H9 (cell line): ENCODE measurements around the gene C17orf58. TPM values are rescaled to one million over a fixed set of nuclear protein-coding genes. Genes with fewer than 3 reads are reported as not detected.
"Not testable (repeated sequence)": the region's sequence is repeated elsewhere in the genome, so short reads cannot be mapped to it uniquely, and the experiment has no call there.

Source experiments
- DNase-seq: peaks from one replicate; pipeline ENCODE4 v3.0.0-alpha.2; 2017
- H2AFZ ChIP-seq: one replicate; pipeline ENCODE4 v1.6.1; 2013; ENCODE audit warnings: mild to moderate bottlenecking, low read length, control low read depth, moderate library complexity
- H2AK5ac ChIP-seq: 2 replicates; pipeline ENCODE4 v1.6.1; 2013; ENCODE audit warnings: low read length, control low read depth, mixed read lengths; ENCODE audit not compliant: insufficient read length
- H2BK120ac ChIP-seq: one replicate; pipeline ENCODE4 v1.6.1; 2013; ENCODE audit warnings: low read depth, mild to moderate bottlenecking, low read length, control low read depth, inconsistent platforms; ENCODE audit not compliant: poor library complexity, severe bottlenecking
- H2BK12ac ChIP-seq: 2 replicates; pipeline ENCODE4 v1.6.1; 2013; ENCODE audit warnings: low read length, control low read depth, mixed read lengths, low read depth; ENCODE audit not compliant: insufficient read length
- H2BK15ac ChIP-seq: 2 replicates; pipeline ENCODE4 v1.6.1; 2013; ENCODE audit warnings: low read depth, low read length, control low read depth
- H2BK20ac ChIP-seq: one replicate; pipeline ENCODE4 v1.6.1; 2013; ENCODE audit warnings: low read depth, mild to moderate bottlenecking, low read length, control low read depth, inconsistent platforms; ENCODE audit not compliant: poor library complexity, severe bottlenecking
- H2BK5ac ChIP-seq: 2 replicates; pipeline ENCODE4 v1.6.1; 2013; ENCODE audit warnings: low read length, control low read depth, mixed read lengths; ENCODE audit not compliant: insufficient read length
- H3K14ac ChIP-seq: 2 replicates; pipeline ENCODE4 v1.6.1; 2013; ENCODE audit warnings: low read length, control low read depth; ENCODE audit not compliant: insufficient read depth
- H3K18ac ChIP-seq: 2 replicates; pipeline ENCODE4 v1.6.1; 2013; ENCODE audit warnings: low read depth, mild to moderate bottlenecking, mixed read lengths, low read length, control low read depth; ENCODE audit not compliant: insufficient read length
- H3K23ac ChIP-seq: 2 replicates; pipeline ENCODE4 v1.6.1; 2013; ENCODE audit warnings: low read length, control low read depth, mixed read lengths, low read depth; ENCODE audit not compliant: insufficient read length
- H3K23me2 ChIP-seq: 2 replicates; pipeline ENCODE4 v1.6.1; 2013; ENCODE audit warnings: low read depth, mild to moderate bottlenecking, mixed read lengths, low read length, control low read depth; ENCODE audit not compliant: insufficient read length, poor library complexity, severe bottlenecking
- H3K27ac ChIP-seq: 2 replicates; pipeline ENCODE4 v1.5.1; 2013; ENCODE audit warnings: low read length, control low read depth, mixed read lengths, low read depth; ENCODE audit not compliant: insufficient read length
- H3K27me3 ChIP-seq: 2 replicates; pipeline ENCODE4 v1.6.1; 2013; ENCODE audit warnings: low read length, control low read depth, inconsistent platforms; ENCODE audit not compliant: insufficient read depth
- H3K4ac ChIP-seq: 2 replicates; pipeline ENCODE4 v1.6.1; 2013; ENCODE audit warnings: low read depth, mild to moderate bottlenecking, control low read depth, inconsistent platforms, low read length, moderate library complexity
- H3K4me1 ChIP-seq: 2 replicates; pipeline ENCODE4 v1.6.1; 2013; ENCODE audit warnings: low read length, control low read depth, inconsistent platforms; ENCODE audit not compliant: insufficient read depth
- H3K4me2 ChIP-seq: 2 replicates; pipeline ENCODE4 v1.6.1; 2013; ENCODE audit warnings: low read length, control low read depth, mixed read lengths; ENCODE audit not compliant: insufficient read length, insufficient read depth
- H3K56ac ChIP-seq: 2 replicates; pipeline ENCODE4 v1.6.1; 2013; ENCODE audit warnings: low read depth, mild to moderate bottlenecking, mixed read lengths, low read length, control low read depth; ENCODE audit not compliant: insufficient read length
- H3K79me1 ChIP-seq: 2 replicates; pipeline ENCODE4 v1.6.1; 2013; ENCODE audit warnings: low read depth, mild to moderate bottlenecking, moderate library complexity, low read length, control low read depth, inconsistent platforms; ENCODE audit not compliant: insufficient read depth, poor library complexity, severe bottlenecking
- H3K79me2 ChIP-seq: 2 replicates; pipeline ENCODE4 v1.6.1; 2013; ENCODE audit warnings: low read length, control low read depth, inconsistent platforms; ENCODE audit not compliant: insufficient read depth
- H3K9ac ChIP-seq: 2 replicates; pipeline ENCODE4 v1.6.1; 2013; ENCODE audit warnings: low read length, control low read depth, mixed read lengths; ENCODE audit not compliant: insufficient read length; ENCODE audit errors: extremely low read depth
- H3K9me3 ChIP-seq: one replicate; pipeline ENCODE4 v1.6.1; 2013; ENCODE audit warnings: low read depth, low read length, inconsistent platforms; ENCODE audit not compliant: control insufficient read depth
- H3T11ph ChIP-seq: one replicate; pipeline ENCODE4 v1.6.1; 2013; ENCODE audit warnings: mild to moderate bottlenecking, low read length, control low read depth, inconsistent platforms
- H4K20me1 ChIP-seq: one replicate; pipeline ENCODE4 v1.6.1; 2013; ENCODE audit not compliant: control insufficient read depth, insufficient read length, insufficient read depth
- H4K5ac ChIP-seq: 2 replicates; pipeline ENCODE4 v1.6.1; 2013; ENCODE audit warnings: low read depth, mild to moderate bottlenecking, mixed read lengths, low read length, control low read depth; ENCODE audit not compliant: insufficient read length
- H4K8ac ChIP-seq: replicated peaks from 2 replicates; pipeline ENCODE4 v1.6.1; 2013; ENCODE audit warnings: low read length, control low read depth, mixed read lengths, low read depth; ENCODE audit not compliant: insufficient read length
- H4K91ac ChIP-seq: 2 replicates; pipeline ENCODE4 v1.6.1; 2013; ENCODE audit warnings: low read depth, mild to moderate bottlenecking, moderate library complexity, mixed read lengths, low read length, control low read depth; ENCODE audit not compliant: insufficient read length
- H3K27ac Mint-ChIP-seq, 3 experiments: 2 replicates in 2 of 3; 3 replicates in 1 of 3; pipeline ENCODE4 v1.8.0; 2020 to 2021; ENCODE audit warnings: mixed read lengths in 3 of 3, mild to moderate bottlenecking in 1 of 3, moderate library complexity in 1 of 3
- H3K27me3 Mint-ChIP-seq: 2 replicates; pipeline ENCODE4 v1.8.0; 2021; ENCODE audit warnings: low read depth, mild to moderate bottlenecking, moderate library complexity, mixed read lengths
- H3K36me3 Mint-ChIP-seq, 3 experiments: 2 replicates in 2 of 3; 3 replicates in 1 of 3; pipeline ENCODE4 v1.8.0; 2020 to 2021; ENCODE audit warnings: low read depth in 3 of 3, mixed read lengths in 3 of 3; ENCODE audit not compliant: insufficient read depth in 1 of 3
- H3K4me1 Mint-ChIP-seq, 2 experiments: 2 replicates each; pipeline ENCODE4 v1.8.0; 2020; ENCODE audit warnings: mixed read lengths in 2 of 2
- H3K4me3 Mint-ChIP-seq, 2 experiments: 2 replicates in 1 of 2; 3 replicates in 1 of 2; pipeline ENCODE4 v1.8.0; 2020 to 2021; ENCODE audit warnings: mild to moderate bottlenecking in 2 of 2, mixed read lengths in 2 of 2, moderate library complexity in 1 of 2
- H3K9me3 Mint-ChIP-seq, 2 experiments: 2 replicates in 1 of 2; 3 replicates in 1 of 2; pipeline ENCODE4 v1.8.0; 2020; ENCODE audit warnings: mild to moderate bottlenecking in 2 of 2, mixed read lengths in 2 of 2, moderate library complexity in 1 of 2
- WGBS: extraction: QIAGEN DNeasy Blood & Tissue Kit; methylation state at CpG from one replicate; pipeline ENCODE4 v1.1.7; 2013; ENCODE audit warnings: missing lambda C conversion rate, low lambda C conversion rate, mixed read lengths; ENCODE audit not compliant: insufficient read length; ENCODE audit errors: extremely low coverage; 5-methylcytosine and 5-hydroxymethylcytosine counted together
- long read RNA-seq: library from polyadenylated mRNA; unstranded; transcript quantifications from one replicate; pipeline ENCODE4 v2.0.0, GENCODE V29; 2020
- total RNA-seq: library from RNA; stranded (reverse); gene quantifications from 2 replicates; pipeline ENCODE4 v1.2.1, GENCODE V29; 2021

C17orf58 gene
- 11.0 and 12.3 TPM in 2 replicates for total RNA-seq
- long read RNA-seq, transcript C17orf58-202 (3 exons, 1,082 nt), result major isoform, 20 of 68 reads
- long read RNA-seq, transcript C17orf58-203 (2 exons, 1,654 nt), result major isoform, 20 of 68 reads
- long read RNA-seq, partial matches to known transcripts, result 13 of 68 reads
- long read RNA-seq, other reads (novel, unspliced or antisense), result 13 of 68 reads

- H3K36me3 Mint-ChIP-seq, result not testable (repeated sequence)
- H3K4me1 Mint-ChIP-seq, result peaks cover 28 to 34% of the 10 kb centered on the region in 2 experiments
These were observed at the start of gene C17orf58 for GRCh38 chr17:67996301-67997171. C17orf58 (minus strand) TSS chr17:67996469; CDS start chr17:67996198, 271 bp downstream.

More at GRCh38 chr17:67996301-67997171, at the start of gene C17orf58:
- H4K8ac ChIP-seq, H3K9me3 Mint-ChIP-seq, H3K79me2 ChIP-seq, H3K27ac ChIP-seq, H2BK15ac ChIP-seq, H2BK5ac ChIP-seq, H3K27me3 ChIP-seq, H2BK12ac ChIP-seq, H3K23ac ChIP-seq, H3K79me1 ChIP-seq, H4K91ac ChIP-seq, H4K20me1 ChIP-seq, H3K9me3 ChIP-seq, H3K56ac ChIP-seq, H4K5ac ChIP-seq, H3K4ac ChIP-seq, H2BK20ac ChIP-seq, H2BK120ac ChIP-seq, H2AK5ac ChIP-seq, H3T11ph ChIP-seq, H3K4me1 ChIP-seq: not testable (repeated sequence)
- H3K27me3 Mint-ChIP-seq, result peaks cover 40% of the 10 kb centered on the region
- Histone ChIP-seq H3K18ac (peak within 1 kb of the TSS; percentile 17), H2AFZ (peak within 1 kb of the TSS; percentile 65), H3K23me2 (peaks cover 14% of the 10 kb centered on the region), H3K4me2 (peak within 1 kb of the TSS; percentile 95), H3K9ac (peak within 1 kb of the TSS; percentile 38), H3K14ac (peak within 1 kb of the TSS; percentile 19)
- DNase-seq, result peak; percentile 55
- peak within 1 kb of the TSS; percentile 78 to 92 for H3K4me3 Mint-ChIP-seq
- peak within 1 kb of the TSS in 1 of 3 experiments; percentile 19; a peak in 3 of 7 replicates for H3K27ac Mint-ChIP-seq
- WGBS, result no CpG with 5 or more reads among the region's 25 CpGs
